AG20443 (cell line): Measurements from ENCODE around the gene EDN2.

Experiments
- DNase-seq: peaks from one replicate; pipeline ENCODE4 v3.0.0; 2012; ENCODE audit warnings: low spot score, mixed read lengths

The EDN2 gene

DNA sequence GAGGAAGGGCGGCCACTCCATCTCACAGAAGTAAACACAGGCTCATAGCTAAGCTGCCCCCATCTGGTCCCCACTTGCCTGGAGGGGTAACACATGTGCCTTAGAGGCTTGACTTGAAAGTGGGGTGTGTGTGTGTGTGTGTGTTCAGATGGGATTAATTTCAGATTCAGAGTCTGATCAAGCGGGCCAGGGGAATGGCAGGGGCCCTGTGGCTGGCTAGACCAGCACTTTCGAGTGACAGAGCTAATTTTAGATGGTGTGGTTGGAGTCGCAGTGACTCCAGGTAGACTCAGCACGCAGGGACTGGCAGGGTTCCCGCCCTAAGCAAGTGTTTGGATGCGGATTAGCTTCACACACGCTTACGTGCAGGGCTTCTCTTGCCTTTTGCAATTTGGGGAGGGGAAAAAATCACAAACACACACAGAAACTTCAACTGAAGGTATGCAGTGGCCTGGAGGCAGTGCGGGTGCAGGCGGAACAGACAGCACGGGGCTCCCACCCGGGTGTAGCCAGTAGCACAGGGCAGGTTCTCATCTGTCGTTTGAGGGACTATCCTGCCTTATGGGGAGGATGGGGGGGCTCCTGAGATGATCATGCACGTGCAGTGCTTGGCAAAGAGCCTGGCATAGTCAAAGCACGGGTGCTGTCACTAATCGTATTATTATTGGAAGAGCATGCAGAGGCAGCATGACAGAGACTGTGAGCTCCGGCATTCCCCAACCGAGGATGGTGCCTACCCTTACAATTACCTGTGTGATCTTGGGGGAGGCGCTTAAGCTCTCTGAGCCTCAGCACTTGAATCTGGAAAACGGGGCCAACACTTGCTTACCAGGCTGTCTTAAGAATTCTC is 1.3 kb downstream of the EDN2 start:
- DNase-seq, result no peak

- DNase-seq, result no peak
These were observed 2.3 kb downstream of the EDN2 start for GRCh38 chr1:41482001-41482765.

GRCh38 chr1:41481109-41481775 is 3.2 kb downstream of the EDN2 start:
- DNase-seq, result no peak

DNA sequence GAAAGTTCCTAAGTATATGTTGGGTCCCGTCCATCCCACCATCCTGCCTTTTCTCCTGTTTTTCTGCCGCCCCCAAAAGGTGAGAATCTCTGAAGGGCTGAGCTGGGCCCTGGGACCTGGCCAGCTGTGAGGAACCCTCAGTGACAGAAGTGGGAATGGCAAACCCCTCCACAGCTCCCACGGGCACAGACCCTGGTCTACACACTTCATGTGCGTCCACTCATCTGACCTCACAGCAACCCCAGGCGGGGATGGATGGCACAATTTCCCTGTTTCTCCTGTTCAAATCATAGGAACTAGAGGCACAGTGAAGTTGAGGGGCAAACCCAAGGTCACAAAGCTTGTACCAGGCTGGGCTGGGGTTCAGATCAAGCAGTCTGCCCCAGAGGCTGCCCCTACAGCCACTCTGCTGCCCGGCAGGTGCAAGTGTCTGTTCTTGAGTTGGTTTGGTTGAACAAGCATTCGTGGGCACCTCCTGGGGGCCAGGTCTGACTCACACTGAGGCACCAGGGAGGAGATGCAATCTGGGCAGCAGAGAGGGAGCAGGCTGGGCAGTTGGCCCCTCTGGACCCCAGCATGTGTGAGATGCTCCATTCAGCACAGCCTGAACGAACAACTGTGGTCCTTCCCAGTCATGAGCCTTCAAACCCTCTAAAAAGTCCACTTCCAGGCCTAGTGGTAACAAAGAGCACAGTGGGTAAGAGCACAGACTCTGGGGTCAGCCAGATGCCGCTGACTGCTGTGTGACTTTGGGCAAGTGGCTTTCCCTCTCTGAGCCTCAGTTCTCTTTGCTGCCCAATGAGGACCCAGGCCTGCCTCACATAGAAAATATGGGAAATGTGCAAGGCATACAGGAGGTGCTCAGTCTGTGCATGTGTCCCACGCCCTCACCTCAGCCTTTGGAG is 4.0 kb downstream of the EDN2 start:
- DNase-seq, result no peak

DNA sequence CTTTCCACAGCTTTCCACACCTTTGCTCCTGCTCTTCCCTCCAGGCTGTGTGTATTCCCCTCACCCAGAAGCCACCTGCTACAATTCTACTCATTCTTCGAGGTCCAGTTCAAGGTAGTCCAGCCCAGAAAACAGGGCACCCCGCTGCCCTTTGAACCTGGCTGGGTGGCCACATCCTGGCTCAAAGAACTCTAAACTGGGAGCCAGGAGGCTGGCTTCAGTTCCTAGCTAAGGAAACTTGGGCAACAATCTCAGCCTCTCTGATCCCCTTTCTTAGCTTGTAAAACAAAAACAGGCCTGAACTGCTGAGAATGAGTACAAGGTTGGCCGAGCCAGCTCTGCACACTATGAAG is 4.7 kb downstream of the EDN2 start:
- DNase-seq, result no peak

DNA sequence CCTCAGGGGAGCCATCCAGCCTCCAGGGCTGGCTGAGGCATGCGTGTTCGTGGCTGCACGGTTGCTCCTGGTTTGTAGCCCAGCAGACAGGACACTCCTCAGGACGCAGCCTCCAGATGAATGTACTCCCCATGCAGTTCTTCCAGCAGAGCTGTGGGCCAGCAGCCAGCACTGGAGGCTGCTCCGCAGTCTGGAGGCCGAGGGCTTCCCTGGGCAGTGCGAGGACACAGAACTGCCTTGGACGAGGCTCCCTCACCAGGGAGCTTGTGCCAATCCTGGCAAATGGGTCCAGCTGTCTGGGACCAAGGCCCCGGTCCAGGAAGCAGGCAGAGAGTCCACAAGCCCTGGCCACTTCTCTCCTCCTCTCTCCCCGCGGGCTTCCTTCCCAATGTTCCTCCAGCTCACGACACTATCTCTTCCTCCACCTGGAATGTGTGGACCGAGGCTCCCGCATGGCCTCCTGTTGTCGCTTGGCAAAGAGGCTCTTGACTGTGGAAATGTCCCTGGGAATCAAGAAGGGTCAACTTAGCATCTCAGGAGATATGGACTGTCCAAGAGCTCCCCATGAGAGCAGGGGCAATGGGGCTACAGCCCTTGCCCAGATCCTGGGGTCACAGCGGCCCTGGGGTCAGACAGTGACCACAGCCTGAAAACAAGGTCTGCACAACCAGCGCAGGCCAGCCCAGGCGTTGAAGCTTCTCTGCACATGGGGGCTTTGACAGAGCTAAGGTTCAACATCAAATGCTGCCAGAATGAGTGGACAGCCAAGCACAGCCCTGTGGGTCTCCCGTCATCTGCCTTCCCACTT is 5.3 kb downstream of the EDN2 start:
- peak; percentile 83 for DNase-seq

- no peak for DNase-seq
These were observed 6.2 kb downstream of the EDN2 start for GRCh38 chr1:41478118-41478748.

GRCh38 chr1:41476807-41477361 is 7.6 kb downstream of the EDN2 start:
- no peak for DNase-seq

DNA sequence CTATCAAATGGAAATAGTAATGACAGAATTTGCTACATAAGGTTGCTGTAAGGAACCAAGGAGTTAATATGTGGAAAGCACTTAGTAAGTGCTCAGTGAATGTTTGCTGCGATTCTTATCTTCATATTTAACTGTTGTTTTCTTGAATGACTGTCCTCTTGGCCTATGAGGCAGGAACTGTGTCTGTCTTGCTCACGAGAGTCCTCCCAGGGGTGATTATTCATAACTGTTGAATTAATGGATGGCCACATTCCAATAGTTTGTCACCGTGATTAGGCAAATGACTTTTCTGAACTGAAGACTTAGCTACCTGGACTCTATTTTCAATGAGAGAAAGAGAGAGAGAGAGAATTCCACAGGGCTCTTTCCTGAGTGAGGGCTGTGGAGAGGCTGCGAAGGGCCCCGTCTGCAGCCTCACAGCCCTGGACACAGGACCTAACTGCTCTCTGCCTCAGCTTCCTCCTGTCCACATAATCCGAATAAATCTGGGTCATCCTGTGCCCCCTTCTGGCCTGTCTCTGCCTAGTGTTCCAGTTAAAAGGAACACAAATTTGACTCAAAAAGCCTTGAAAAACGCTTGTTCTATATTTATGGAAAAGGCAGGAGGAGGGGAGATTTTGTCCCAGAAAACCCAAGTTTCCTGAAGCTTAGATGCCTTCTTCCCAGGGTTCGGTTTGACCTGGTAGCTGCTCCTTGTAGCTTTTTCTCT is 8.5 kb downstream of the EDN2 start:
- no peak for DNase-seq

DNA sequence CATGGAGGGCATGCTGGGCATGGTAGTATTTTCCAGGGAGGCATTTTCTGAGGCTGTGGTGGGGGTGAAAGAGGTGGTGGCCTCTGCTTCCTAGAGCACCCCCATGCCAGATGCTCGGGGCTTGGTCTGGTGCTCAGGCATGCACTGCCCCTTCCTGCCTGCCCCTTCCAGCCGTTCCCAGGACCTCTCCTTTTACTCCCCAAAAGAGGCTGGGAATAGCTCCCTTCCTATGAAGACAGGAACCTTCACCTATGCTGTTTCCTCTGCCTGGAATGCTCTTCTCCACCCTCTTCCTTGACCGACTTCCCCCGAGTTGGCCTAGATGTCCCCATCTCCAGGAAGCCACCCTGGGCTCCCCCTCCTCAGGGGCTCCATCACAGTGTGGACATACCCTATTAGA is 9.1 kb downstream of the EDN2 start:
- no peak for DNase-seq

- DNase-seq, result no peak
These were observed 9.8 kb downstream of the EDN2 start for GRCh38 chr1:41474490-41475271.

DNA sequence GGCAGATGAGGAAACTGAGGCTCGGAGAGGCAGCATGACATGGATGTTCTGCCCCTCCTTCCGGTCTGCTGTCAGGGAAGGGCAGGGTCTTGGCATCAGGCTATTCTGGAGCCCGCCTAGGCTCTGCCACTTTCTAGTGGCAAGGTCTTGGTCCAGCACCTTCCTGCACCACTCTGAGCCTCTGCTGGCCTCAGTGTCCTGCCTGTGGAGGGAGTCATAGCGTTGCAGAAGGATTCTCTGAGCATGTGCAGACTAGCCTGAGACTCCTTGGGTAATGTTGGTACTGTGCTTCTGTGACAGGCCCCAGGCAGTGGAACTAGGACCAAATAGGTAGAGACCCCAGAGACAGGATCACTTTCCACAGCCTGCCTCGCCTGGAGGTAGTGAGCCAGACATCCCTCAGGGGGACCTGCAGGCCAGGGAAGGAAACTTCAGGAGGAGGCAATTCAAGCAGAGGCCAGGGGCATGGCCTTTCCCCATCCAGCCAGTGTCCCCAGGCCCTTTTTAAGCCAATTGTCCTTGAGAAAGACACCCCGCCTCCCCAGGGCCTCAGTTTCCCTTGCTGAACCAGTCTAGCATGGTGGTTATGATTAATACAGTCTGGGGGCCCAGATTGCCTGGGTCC is 10.6 kb downstream of the EDN2 start:
- no peak for DNase-seq

DNA sequence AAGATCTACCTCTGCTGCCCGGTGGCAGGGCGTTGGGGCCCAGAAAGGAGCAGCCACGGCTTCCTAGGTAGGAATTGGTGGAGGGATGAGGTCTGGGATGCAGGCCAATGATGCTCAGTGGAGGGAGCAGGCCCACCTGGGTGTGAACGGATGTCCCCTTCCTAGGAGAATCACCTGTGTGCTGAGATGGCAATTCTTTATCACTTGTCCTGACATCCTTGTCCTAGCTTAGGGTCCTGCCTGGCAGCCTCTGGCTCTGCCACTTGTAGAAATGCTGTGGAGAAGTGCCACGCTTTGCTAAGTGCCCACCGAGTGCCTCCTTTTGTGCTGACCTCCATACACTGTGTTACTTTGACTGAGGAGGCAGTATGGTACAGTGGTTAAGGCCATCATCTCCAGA is 12.8 kb downstream of the EDN2 start:
- DNase-seq, result no peak

- DNase-seq, result no peak
These were observed 14.8 kb downstream of the EDN2 start for GRCh38 chr1:41469706-41470105.

- no peak for DNase-seq
These were observed 16.2 kb downstream of the EDN2 start for GRCh38 chr1:41468122-41468762.

DNA sequence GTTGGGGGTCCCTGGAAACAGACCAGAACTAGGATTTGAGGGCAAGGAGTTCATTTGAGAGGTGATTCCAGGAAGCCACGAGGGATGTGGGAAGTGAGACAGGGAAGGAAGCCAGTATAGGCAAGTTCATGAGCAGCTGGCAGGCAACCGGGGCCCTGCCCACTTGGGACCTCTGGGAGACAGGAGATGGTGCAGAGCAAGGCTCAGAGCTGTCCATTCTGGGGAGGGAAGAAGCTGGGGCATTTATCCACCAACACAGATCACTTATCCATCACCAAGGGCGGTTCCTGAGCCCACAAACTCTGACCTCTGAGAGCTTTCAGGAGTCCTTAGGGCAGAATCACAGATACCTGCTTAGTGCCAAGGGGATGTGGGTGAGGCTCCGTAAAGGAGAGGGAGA is 16.8 kb downstream of the EDN2 start:
- DNase-seq, result no peak

DNA sequence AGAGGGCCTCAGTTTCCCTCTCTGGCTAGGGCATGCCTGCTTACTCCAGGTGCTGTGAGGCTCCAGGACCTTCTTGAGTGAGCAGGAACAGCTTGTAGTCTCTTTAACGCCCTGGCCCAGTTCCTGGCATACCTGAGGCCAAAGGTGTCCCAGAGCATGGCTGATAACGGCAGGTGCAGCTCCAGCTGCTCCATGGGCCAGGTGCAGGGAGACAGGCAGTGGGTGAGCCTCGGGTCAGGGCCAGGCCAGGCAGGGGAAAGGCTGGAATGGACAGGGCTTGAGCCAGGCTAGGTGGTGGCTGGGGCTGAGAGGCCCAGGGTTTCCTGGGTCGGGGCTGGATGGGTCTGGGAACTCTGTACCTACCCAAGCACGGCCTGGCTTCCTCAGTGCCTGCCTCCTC is 18.3 kb downstream of the EDN2 start:
- no peak for DNase-seq

- DNase-seq, result no peak
These were observed 18.7 kb downstream of the EDN2 start for GRCh38 chr1:41465741-41466140.
